HUES48 (cell line): ENCODE measurements around the gene GTF3C1.

Source experiments
- H3K27ac ChIP-seq: one replicate; pipeline ENCODE4 v1.7.0; 2013; ENCODE audit warnings: low read depth, low read length, inconsistent platforms
- H3K27me3 ChIP-seq: 2 replicates; pipeline ENCODE4 v1.6.1; 2013; ENCODE audit warnings: mild to moderate bottlenecking, low read length; ENCODE audit not compliant: control insufficient read depth, insufficient read depth
- H3K36me3 ChIP-seq: 2 replicates; pipeline ENCODE4 v1.6.1; 2013; ENCODE audit warnings: low read length; ENCODE audit not compliant: control insufficient read depth, insufficient read depth
- H3K4me1 ChIP-seq: 2 replicates; pipeline ENCODE4 v1.6.1; 2013; ENCODE audit warnings: mild to moderate bottlenecking, low read length; ENCODE audit not compliant: control insufficient read depth, insufficient read depth
- H3K4me3 ChIP-seq: 2 replicates; pipeline ENCODE4 v1.5.1; 2013; ENCODE audit warnings: mild to moderate bottlenecking, low read depth, low read length
- H3K9ac ChIP-seq: 2 replicates; pipeline ENCODE4 v1.6.1; 2013; ENCODE audit warnings: mild to moderate bottlenecking, low read depth, low read length, moderate library complexity
- H3K9me3 ChIP-seq: 2 replicates; pipeline ENCODE4 v1.6.1; 2013; ENCODE audit warnings: low read length; ENCODE audit not compliant: control insufficient read depth, insufficient read depth

The GTF3C1 gene

DNA sequence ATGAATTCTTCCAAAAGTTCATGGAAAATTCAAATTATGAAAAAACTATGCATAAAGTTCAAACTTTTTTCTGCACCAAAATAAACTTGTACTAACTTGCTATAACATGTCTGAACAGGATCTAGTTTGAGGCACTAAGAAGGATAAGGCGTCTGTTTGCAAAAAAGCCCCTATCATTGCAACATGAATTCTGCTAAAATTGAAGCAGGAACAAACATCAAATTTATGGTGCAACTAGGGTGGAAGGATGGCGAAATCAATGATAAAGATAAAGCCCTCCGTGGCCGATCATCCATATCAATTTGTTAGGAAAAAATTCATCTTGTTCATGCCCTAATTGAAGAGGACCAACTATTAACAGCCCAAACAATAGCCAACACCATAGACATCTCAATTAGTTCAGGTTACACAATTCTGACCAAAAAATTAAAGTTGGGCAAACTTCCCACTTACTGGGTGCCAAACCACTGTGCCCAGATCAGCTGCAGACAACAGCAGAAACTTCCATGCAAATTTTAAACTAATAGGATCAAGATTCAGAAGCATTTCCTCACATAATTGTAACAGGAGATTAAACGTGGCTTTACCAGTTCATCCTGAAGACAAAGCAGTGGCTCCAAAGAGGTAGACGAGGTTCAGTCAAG is 134.8 kb downstream of the GTF3C1 start:
- H3K4me3 ChIP-seq, result no peak overlapping the region
- H3K9ac ChIP-seq, result no peak overlapping the region
- H3K9me3 ChIP-seq, result no peaks in the 10 kb centered on the region
- no peaks in the 10 kb centered on the region for H3K36me3 ChIP-seq
- peaks cover 5% of the 10 kb centered on the region for H3K4me1 ChIP-seq
- H3K27ac ChIP-seq, result no peak overlapping the region
- no peaks in the 10 kb centered on the region for H3K27me3 ChIP-seq

DNA sequence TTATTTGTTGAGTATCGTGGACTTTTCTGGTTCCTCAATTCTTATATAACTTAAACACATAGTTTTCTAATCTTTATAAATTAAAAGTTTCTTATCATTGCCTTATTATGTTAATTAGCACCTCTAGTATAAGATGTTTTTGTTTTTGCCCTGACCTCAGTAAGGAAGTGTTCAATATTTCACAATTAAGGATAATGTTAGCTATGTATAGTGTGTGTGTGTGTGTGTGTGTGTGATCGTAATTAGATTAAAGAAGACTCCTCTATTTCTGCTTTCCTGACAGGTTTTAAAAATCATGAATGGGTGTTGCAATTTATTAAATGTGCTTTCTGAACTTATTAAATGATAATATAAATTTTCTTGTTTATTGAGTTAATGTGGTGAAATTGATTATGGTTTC is 135.8 kb downstream of the GTF3C1 start:
- no peak overlapping the region for H3K4me3 ChIP-seq
- no peaks in the 10 kb centered on the region for H3K27me3 ChIP-seq
- H3K9me3 ChIP-seq, result no peaks in the 10 kb centered on the region
- no peak overlapping the region for H3K9ac ChIP-seq
- H3K4me1 ChIP-seq, result peaks cover 5% of the 10 kb centered on the region
- H3K27ac ChIP-seq, result no peak overlapping the region
- no peaks in the 10 kb centered on the region for H3K36me3 ChIP-seq

- Histone ChIP-seq H3K4me1 (peaks cover 5% of the 10 kb centered on the region), H3K9me3 (no peaks in the 10 kb centered on the region), H3K27me3 (no peaks in the 10 kb centered on the region), H3K9ac (no peak overlapping the region), H3K27ac (no peak overlapping the region), H3K4me3 (no peak overlapping the region), H3K36me3 (no peaks in the 10 kb centered on the region)
These were observed 139.0 kb downstream of the GTF3C1 start for GRCh38 chr16:27410761-27411160.
